Measurements from ENCODE around the gene KRIT1.
"Not testable (repeated sequence)": the region's sequence is repeated elsewhere in the genome, so short reads cannot be mapped to it uniquely, and the experiment has no call there.

Gene KRIT1
- total RNA-seq = 13.2 to 23.3 reads per million in 2 experiments

GRCh38 chr7:92245487-92246359 is at the start of gene KRIT1, which contains the start of gene ANKIB1:
TSS of gene KRIT1 (minus strand) at chr7:92245914. CDS start at chr7:92242135, 3,779 bp downstream.
TSS of gene ANKIB1 (plus strand) at chr7:92245974. CDS start at chr7:92294979, 49,005 bp downstream.
- DNase-seq (ENCODE audit: low read depth) = peak; percentile 82

GRCh38 chr7:92295391-92295790 is 49.7 kb upstream of the KRIT1 start:
- DNase-seq (ENCODE audit: low read depth) = no peak

GRCh38 chr7:92293896-92294590 is 48.3 kb upstream of the KRIT1 start:
- no peak for DNase-seq (ENCODE audit: low read depth)

GRCh38 chr7:92292981-92293380 is 47.3 kb upstream of the KRIT1 start:
- no peak for DNase-seq (ENCODE audit: low read depth)

- DNase-seq (ENCODE audit: low read depth) = no peak
These were observed 43.6 kb upstream of the KRIT1 start for GRCh38 chr7:92289321-92289720.

- DNase-seq (ENCODE audit: low read depth) = no peak
These were observed 37.2 kb upstream of the KRIT1 start for GRCh38 chr7:92282930-92283329.

GRCh38 chr7:92282221-92282814 is 36.6 kb upstream of the KRIT1 start:
- DNase-seq (ENCODE audit: low read depth) = no peak

GRCh38 chr7:92281031-92281430 is 35.3 kb upstream of the KRIT1 start:
- no peak for DNase-seq (ENCODE audit: low read depth)

- no peak for DNase-seq (ENCODE audit: low read depth)
These were observed 33.8 kb upstream of the KRIT1 start for GRCh38 chr7:92279396-92280031.

- no peak for DNase-seq (ENCODE audit: low read depth)
These were observed 30.7 kb upstream of the KRIT1 start for GRCh38 chr7:92276460-92276864.

- DNase-seq (ENCODE audit: low read depth) = no peak
These were observed 29.6 kb upstream of the KRIT1 start for GRCh38 chr7:92275327-92275726.

- no peak for DNase-seq (ENCODE audit: low read depth)
These were observed 23.2 kb upstream of the KRIT1 start for GRCh38 chr7:92268921-92269320.

GRCh38 chr7:92266415-92267241 is 20.9 kb upstream of the KRIT1 start:
- no peak for DNase-seq (ENCODE audit: low read depth)

- no peak for DNase-seq (ENCODE audit: low read depth)
These were observed 14.6 kb upstream of the KRIT1 start for GRCh38 chr7:92260248-92260781.

GRCh38 chr7:92259610-92260247 is 14.0 kb upstream of the KRIT1 start:
- no peak for DNase-seq (ENCODE audit: low read depth)

- DNase-seq (ENCODE audit: low read depth) = no peak
These were observed 13.3 kb upstream of the KRIT1 start for GRCh38 chr7:92259062-92259461.

- DNase-seq (ENCODE audit: low read depth) = no peak
These were observed 9.6 kb upstream of the KRIT1 start for GRCh38 chr7:92255308-92255707.

- DNase-seq (ENCODE audit: low read depth) = not testable (repeated sequence)
These were observed 9.1 kb upstream of the KRIT1 start for GRCh38 chr7:92254800-92255199.

- DNase-seq (ENCODE audit: low read depth) = no peak
These were observed 7.5 kb upstream of the KRIT1 start for GRCh38 chr7:92253251-92253650.

- no peak for DNase-seq (ENCODE audit: low read depth)
These were observed 5.5 kb upstream of the KRIT1 start for GRCh38 chr7:92251181-92251580.

Data from T follicular helper cell (primary cell).